Jurkat, Clone E6-1 (cell line): ENCODE results near the gene PER3.
"Not testable (repeated sequence)": the region's sequence is repeated elsewhere in the genome, so short reads cannot be mapped to it uniquely, and the experiment has no call there.

Experiments used
- DNase-seq: peaks from one replicate; pipeline ENCODE4 v3.0.0-alpha.2; 2011; ENCODE audit warnings: low read depth, low spot score
- H3K4me3 ChIP-seq: 2 replicates; pipeline ENCODE4 v1.5.1; 2011; ENCODE audit warnings: mild to moderate bottlenecking, low read length, control low read depth, moderate library complexity

The PER3 gene

DNA sequence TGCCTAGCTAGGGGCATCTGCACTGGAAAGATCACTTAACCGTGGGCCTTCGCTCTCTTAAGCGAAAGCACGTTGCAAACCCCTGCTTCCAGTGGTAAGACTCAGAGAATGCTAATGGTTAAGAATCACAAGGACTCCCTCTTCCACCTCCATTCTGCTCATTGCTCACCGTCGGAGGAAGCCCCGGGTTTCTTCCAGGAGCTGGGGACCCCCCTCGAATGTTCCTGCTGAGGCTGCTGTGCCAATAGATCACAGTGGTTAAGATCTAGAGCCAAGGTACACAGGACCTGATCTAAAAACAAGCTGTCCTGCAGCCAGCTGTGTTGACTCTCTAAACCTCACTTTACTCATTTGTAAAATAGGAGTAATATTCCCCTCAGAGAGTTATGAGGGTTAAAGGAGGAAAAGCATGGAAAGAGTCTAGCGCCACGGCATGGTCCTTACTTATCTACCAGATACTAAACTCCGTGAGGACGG, 12.2 kb upstream of the PER3 start:
- no peak for DNase-seq
- peak overlapping the region; percentile 87 for H3K4me3 ChIP-seq

DNA sequence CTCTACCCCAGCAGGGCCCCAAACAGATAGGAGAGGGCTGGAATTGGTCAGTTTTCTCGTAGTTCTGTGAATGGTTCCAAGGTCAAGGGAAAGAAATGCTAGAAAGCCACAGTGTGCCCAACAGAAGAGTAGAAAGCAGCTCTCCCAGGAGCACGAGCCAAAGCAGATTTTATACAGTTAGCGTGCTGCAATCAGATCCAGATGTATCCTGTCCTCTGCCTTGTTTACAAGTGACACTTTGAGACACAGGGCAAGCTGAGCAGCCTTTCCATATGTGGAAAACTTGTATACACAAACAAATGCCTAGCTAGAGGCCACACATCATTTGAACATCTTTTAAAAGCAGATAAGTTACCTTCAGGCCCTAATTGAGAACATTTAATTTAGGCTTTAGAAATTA, 6.5 kb upstream of the PER3 start:
- H3K4me3 ChIP-seq: no peak overlapping the region
- no peak for DNase-seq

DNA sequence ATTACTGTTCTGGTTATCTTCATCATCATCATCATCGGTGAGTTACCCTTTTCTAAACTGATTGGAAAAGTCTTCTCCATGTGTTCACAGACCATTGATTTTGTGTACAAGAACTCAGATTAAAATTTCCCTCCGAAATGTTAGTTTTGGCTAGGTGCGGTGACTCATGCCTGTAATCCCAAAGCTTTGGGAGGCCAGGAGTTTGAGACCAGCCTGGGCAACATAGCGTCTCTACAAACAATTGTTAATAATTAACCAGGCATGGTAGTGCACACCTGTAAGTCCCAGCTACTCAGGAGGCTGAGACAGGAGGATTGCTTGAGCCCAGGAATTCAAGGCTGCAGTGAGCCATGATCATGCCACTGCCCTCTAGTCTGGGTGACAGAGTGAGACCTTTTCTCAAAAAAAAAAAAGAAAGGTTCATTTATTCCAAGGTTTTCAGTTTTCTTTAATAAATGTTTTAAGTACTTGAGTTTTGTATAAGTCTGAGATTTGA, 5.9 kb upstream of the PER3 start:
- no peak for DNase-seq
- no peak overlapping the region for H3K4me3 ChIP-seq

GRCh38 chr1:7780976-7781375, 3.1 kb upstream of the PER3 start:
- no peak overlapping the region for H3K4me3 ChIP-seq
- no peak for DNase-seq

GRCh38 chr1:7781501-7781900, 2.6 kb upstream of the PER3 start:
- DNase-seq: no peak
- no peak overlapping the region for H3K4me3 ChIP-seq

DNA sequence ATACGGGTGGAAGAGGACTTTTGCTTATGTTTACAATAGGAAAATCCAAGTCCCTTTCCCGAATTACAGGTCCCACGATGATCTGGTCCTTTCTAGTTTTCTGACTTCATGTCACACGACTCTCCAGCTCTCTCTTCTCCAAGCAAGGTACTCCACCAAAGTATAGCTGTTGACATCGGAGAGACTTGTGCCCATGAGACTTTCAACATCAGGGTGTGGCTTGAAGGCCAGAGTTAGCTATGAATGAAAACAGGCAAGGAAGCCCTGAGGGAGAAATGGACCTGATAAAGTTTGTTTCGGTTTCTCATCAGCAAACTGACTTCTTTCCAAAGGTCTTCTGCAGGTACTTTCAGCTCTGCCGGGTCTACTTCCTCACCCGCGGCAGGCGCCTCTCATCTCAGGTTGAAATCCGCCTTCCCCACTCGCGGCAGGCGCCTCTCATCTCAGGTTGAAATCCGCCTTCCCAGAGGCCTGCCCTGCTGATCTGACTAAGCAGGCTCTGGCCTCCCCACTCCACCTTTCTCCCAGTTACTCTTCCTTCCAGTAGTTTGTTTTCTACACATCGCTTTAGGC, 2.1 kb upstream of the PER3 start:
- H3K4me3 ChIP-seq: no peak overlapping the region
- no peak for DNase-seq

GRCh38 chr1:7783178-7783711, 846 bp upstream of the PER3 start:
- DNase-seq: no peak
- peak overlapping the region; percentile 41 for H3K4me3 ChIP-seq

GRCh38 chr1:7784492-7785071, 491 bp downstream of the PER3 start:
- H3K4me3 ChIP-seq: no peak overlapping the region
- no peak for DNase-seq

DNA sequence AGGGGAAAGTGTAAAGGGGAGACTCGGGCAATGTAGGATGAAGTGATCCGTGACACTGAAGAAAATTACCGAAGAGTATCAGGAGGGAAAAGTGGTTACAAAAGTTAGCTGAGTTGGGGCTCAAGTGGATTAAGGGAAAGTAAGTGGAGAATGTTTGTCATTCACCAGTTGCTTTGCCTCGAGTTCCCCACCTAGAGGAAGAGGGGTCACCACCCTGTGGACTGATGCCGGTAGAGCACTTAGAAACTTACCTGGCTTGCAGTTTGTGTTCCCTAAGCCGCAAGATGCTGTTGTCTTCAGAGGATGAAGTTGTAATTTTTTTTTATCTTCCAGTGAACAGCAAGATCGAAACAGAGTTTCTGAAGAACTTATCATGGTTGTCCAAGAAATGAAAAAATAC, 1.0 kb downstream of the PER3 start:
- no peak for DNase-seq
- no peak overlapping the region for H3K4me3 ChIP-seq

- H3K4me3 ChIP-seq: no peak overlapping the region
- no peak for DNase-seq
Observed at GRCh38 chr1:7786795-7787194, 2.7 kb downstream of the PER3 start.

DNA sequence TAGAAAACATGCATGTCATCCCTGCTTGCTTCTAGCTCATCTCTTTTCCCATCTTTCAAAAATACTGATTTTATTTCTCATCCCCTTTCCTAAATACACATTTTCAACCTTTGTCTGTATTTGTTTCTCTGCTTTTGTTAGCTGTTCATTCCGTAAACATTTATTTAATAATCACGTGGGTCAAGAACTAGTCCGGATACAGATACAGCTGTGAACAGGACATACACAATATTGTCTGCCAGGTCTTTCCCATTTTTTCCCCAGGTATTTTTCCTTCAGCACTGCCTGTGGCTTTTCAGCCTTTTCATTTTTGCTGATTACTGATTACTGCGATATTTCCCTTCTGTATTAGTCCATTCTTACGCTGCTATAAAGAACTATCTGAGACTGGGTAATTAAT, 5.7 kb downstream of the PER3 start:
- DNase-seq: no peak

DNA sequence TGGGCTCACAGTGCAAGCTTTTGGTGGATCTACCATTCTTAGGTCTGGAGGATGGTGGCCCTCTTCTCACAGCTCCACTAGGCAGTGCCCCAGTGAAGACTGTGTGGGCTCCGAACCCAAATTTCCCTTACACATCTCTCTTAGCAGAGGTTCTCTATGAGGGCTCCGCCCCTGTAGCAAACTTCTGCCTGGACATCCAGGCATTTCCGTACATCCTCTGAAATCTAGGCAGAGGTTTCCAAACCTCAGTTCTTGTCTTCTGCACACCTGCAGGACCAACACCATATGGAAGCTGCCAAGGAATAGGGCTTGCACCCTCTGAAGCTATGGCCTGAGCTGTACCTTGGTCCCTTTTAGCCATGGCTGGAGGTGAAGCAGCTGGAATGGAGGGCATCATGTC, 6.9 kb downstream of the PER3 start:
- H3K4me3 ChIP-seq, DNase-seq: not testable (repeated sequence)

More for the DNA sequence above, 5.7 kb downstream of the PER3 start:
- no peak overlapping the region for H3K4me3 ChIP-seq

GRCh38 chr1:7795406-7795805, 11.3 kb downstream of the PER3 start:
- DNase-seq: no peak
- no peak overlapping the region for H3K4me3 ChIP-seq

DNA sequence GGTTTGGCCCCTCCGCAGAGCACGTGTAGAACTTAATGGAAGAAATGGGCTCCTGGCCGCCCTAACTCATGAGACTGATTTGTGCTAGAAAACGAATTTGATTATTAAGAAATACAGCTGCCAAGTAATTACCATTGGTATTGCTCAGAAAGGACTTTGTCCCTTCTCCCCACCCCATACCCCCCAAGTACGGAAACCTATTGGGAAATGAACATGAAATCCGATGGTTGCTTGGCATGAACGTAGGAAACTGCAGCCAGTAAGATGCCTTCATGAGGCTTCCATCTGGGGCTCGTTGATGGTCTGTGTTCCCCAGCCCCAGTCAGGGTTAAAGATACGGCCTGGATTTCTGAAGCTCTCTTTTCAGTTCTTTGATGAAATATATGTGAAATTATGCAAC, 21.4 kb downstream of the PER3 start:
- H3K4me3 ChIP-seq: no peak overlapping the region
- no peak for DNase-seq

DNA sequence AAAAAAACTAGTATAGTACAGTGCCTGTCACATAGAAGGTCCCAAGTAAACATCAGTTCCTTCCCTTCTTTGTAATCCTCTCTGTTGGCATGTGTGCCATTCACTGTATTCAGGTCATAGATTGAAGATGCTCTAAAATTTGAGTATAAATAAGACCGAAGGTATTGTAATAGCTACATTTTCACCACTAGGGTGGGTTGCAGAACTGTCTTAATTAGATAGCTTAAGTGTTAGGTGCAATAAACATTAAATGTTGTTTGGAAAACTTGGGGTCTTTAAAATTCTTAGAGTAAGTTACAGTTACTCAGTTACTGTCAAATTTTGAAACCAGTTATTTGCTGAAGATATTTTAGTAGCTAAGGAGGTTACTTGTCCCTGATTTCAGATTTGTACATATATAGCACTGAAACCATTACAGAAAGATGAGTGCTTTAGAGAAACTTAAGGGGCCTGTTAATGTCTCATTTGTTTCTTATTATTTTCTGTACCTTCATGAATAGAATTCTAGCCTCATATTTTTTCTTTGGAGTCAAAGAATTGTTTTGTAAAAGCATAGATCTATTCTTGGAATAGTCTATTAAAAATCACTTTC, 24.3 kb downstream of the PER3 start:
- no peak overlapping the region for H3K4me3 ChIP-seq
- peak; percentile 30 for DNase-seq

DNA sequence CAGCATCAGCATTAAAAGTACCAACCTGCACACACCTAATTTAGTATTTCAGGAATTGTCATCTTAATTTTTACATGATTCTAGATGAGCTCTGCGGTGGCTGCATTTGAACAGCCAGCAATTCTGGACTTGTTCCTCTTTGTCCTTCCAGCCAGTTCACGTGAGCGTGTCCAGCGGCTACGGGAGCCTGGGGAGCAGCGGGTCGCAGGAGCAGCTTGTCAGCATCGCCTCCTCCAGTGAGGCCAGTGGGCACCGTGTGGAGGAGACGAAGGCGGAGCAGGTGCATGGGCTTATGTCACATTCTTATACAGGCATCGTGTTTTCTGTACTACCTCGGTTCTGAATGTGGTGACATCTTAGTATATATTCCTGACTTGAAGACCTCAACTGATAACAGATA, 25.7 kb downstream of the PER3 start:
- no peak for DNase-seq
- no peak overlapping the region for H3K4me3 ChIP-seq

GRCh38 chr1:7810395-7810794, 26.3 kb downstream of the PER3 start:
- H3K4me3 ChIP-seq: no peak overlapping the region
- DNase-seq: no peak

DNA sequence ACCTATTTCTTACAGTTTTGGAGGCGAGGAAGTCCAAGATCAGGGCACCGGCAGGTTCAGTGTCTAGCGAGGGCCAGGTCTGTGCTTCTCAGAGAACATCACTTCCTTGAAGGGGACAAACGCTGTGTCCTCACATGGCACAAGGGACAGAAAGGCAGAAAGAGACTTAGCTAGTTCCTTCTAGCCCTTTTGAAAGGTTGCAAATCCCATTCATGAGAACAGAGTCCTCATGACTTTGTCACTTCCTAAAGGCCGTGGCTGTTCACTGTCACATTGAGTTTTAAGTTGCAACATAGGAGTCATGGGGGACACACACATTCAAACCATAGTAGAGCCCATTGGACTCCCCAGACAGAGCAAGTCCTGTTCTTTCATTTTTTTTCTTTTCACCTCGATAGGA, 27.4 kb downstream of the PER3 start:
- DNase-seq: no peak
- H3K4me3 ChIP-seq: no peak overlapping the region

GRCh38 chr1:7813677-7814373, 29.7 kb downstream of the PER3 start:
- no peak overlapping the region for H3K4me3 ChIP-seq
- DNase-seq: no peak

GRCh38 chr1:7821282-7821681, 37.2 kb downstream of the PER3 start:
- DNase-seq: no peak
- H3K4me3 ChIP-seq: no peak overlapping the region
